ENCODE measurements around the gene IRF9. TPM values are rescaled to one million over a fixed set of nuclear protein-coding genes. Genes with fewer than 3 reads are reported as not detected.

Gene IRF9
- total RNA-seq, 4 donors from 2014 or later: 61.3 to 80.1 (median 68.1) TPM

GRCh38 chr14:24187539-24187915, 26.5 kb downstream of the IRF9 start:
- Histone ChIP-seq H3K4me3 (peak overlapping the region in 1 of 2 donors; percentile 77), H3K27me3 (no peaks in the 10 kb centered on the region), H3K4me1 (peaks cover 0 to 28% (median 10%) of the 10 kb centered on the region in 3 donors), H3K27ac (peak overlapping the region in 3 of 4 donors; percentile 72 to 83 (median 81)), H3K9me3 (no peaks in the 10 kb centered on the region), H3K36me3 (peaks cover 0 to 70% of the 10 kb centered on the region in 2 donors)
- no peak for ATAC-seq
- 100% methylated on average over 1 of the region's 2 CpGs; no CpG with 5 or more reads in 1 of the 2 donors for WGBS, 2 donors (ENCODE audit: low coverage in 1 of 2)
- no peak for TF ChIP-seq POLR2AphosphoS5 (IDR thresholded peaks at IDR 0.05)
- TF ChIP-seq CTCF (IDR thresholded peaks at IDR 0.05): no peak
- TF ChIP-seq EP300 (IDR thresholded peaks at IDR 0.05): no peak
- no peak for TF ChIP-seq POLR2A (IDR thresholded peaks at IDR 0.05)

- peak within 1 kb of the TSS; percentile 2 to 83 (median 76) for H3K27ac ChIP-seq
- WGBS, 2 donors (ENCODE audit: low coverage in 1 of 2): 2% methylated on average over 7 of the region's 65 CpGs; no CpG with 5 or more reads in 1 of the 2 donors
- peak within 1 kb of the TSS; percentile 57 to 77 for H3K4me3 ChIP-seq
- TF ChIP-seq POLR2A (IDR thresholded peaks at IDR 0.05) (peak; percentile 45 to 58), CTCF (IDR thresholded peaks at IDR 0.05) (no peak), POLR2AphosphoS5 (IDR thresholded peaks at IDR 0.05) (peak; percentile 82)
- peaks cover 0 to 70% of the 10 kb centered on the region in 2 donors for H3K36me3 ChIP-seq
- H3K27me3 ChIP-seq: no peaks in the 10 kb centered on the region
- ATAC-seq: peak; percentile 97
- H3K9me3 ChIP-seq: no peaks in the 10 kb centered on the region
- peaks cover 0 to 28% (median 10%) of the 10 kb centered on the region in 3 donors for H3K4me1 ChIP-seq
Observed at GRCh38 chr14:24188251-24189058, 27.4 kb downstream of the IRF9 start, which contains the start of gene IPO4. TSS of gene IPO4 (minus strand) at chr14:24188816. CDS start at chr14:24188787, 29 bp downstream.

- Histone ChIP-seq H3K4me1 (peaks cover 0 to 30% (median 10%) of the 10 kb centered on the region in 3 donors), H3K27ac (peak overlapping the region in 3 of 4 donors; percentile 72 to 83 (median 81)), H3K4me3 (peak overlapping the region in 1 of 2 donors; percentile 77), H3K36me3 (peaks cover 0 to 70% of the 10 kb centered on the region in 2 donors), H3K27me3 (no peaks in the 10 kb centered on the region), H3K9me3 (no peaks in the 10 kb centered on the region)
- ATAC-seq: no peak
- 0% methylated on average over 3 of the region's 3 CpGs; no CpG with 5 or more reads in 1 of the 2 donors for WGBS, 2 donors (ENCODE audit: low coverage in 1 of 2)
- TF ChIP-seq POLR2A (IDR thresholded peaks at IDR 0.05) (no peak), CTCF (IDR thresholded peaks at IDR 0.05) (no peak), POLR2AphosphoS5 (IDR thresholded peaks at IDR 0.05) (no peak), EP300 (IDR thresholded peaks at IDR 0.05) (no peak)
Observed at GRCh38 chr14:24189059-24189375, 28.0 kb downstream of the IRF9 start.

- H3K9me3 ChIP-seq: no peaks in the 10 kb centered on the region
- 82 to 93% methylated on average over 3 to 8 of the region's 9 CpGs for WGBS, 2 donors (ENCODE audit: low coverage in 1 of 2)
- no peak overlapping the region for H3K4me3 ChIP-seq
- no peaks in the 10 kb centered on the region for H3K27me3 ChIP-seq
- TF ChIP-seq POLR2A (IDR thresholded peaks at IDR 0.05) (no peak), CTCF (IDR thresholded peaks at IDR 0.05) (no peak), POLR2AphosphoS5 (IDR thresholded peaks at IDR 0.05) (no peak), EP300 (IDR thresholded peaks at IDR 0.05) (no peak)
- H3K4me1 ChIP-seq: peaks cover 0 to 35% (median 14%) of the 10 kb centered on the region in 3 donors
- H3K27ac ChIP-seq: peak overlapping the region in 3 of 4 donors; percentile 72 to 83 (median 81)
- peaks cover 0 to 66% of the 10 kb centered on the region in 2 donors for H3K36me3 ChIP-seq
- no peak for ATAC-seq
Observed at GRCh38 chr14:24189460-24189859, 28.4 kb downstream of the IRF9 start.
